A549 (cell line): Measurements from ENCODE around the gene GULP1. TPM values are rescaled to one million over a fixed set of nuclear protein-coding genes. Genes with fewer than 3 reads are reported as not detected.

ENCODE experiments used
- ATAC-seq, 2 experiments: fragments of 200-7000 bp in 1 of 2; fragments of >200 bp in 1 of 2; cut with Nextera tagmentation in 1 of 2; cut with Tn5 transposase in 1 of 2; 3 replicates each; pipeline versions ENCODE4 v1.8.0 to v1.9.1; 2018 to 2020; ENCODE audit warnings: mild to moderate bottlenecking in 1 of 2, moderate library complexity in 1 of 2
- CTCF ChIA-PET: fragments of 300-600 bp; sonication (Branson Sonifier 250); formaldehyde crosslinking; extraction: SDS; loops from one replicate; lab custom pipeline; 2021; ENCODE audit warnings: antibody characterized with exemption, inconsistent platforms; lab: Yijun Ruan, JAX
- POLR2A ChIA-PET: fragments of 350-600 bp; formaldehyde crosslinking; extraction: SDS; loops from one replicate; lab custom pipeline; 2021; ENCODE audit warnings: antibody characterized with exemption, inconsistent platforms; lab: Yijun Ruan, JAX
- DNase-seq, 2 experiments: peaks; one replicate each; pipeline versions ENCODE4 v3.0.0 to v3.0.0-alpha.2; 2011 to 2016; ENCODE audit warnings: low read depth in 1 of 2, low spot score in 1 of 2
- FAIRE-seq: peaks from 2 replicates; lab custom pipeline; 2011; peaks lifted over from hg19 to GRCh38; lab: Jason Lieb, UNC
- H3K27ac ChIP-seq, 2 experiments: fragments of >200 bp; sonication (Bioruptor Twin); formaldehyde crosslinking; 3 replicates each; pipeline ENCODE4 v1.5.1; 2016 to 2017
- H3K4me1 ChIP-seq: fragments of >200 bp; sonication (Bioruptor Twin); formaldehyde crosslinking; 3 replicates; pipeline ENCODE4 v1.6.1; 2016
- H3K4me2 ChIP-seq: fragments of >200 bp; sonication (Bioruptor Twin); formaldehyde crosslinking; 3 replicates; pipeline ENCODE4 v1.6.1; 2016
- H3K4me3 ChIP-seq: fragments of >200 bp; sonication (Bioruptor Twin); formaldehyde crosslinking; 3 replicates; pipeline ENCODE4 v1.5.1; 2016
- H3K9me3 ChIP-seq: fragments of >200 bp; sonication (Bioruptor Twin); formaldehyde crosslinking; 3 replicates; pipeline ENCODE4 v1.6.1; 2016
- CHD4 ChIP-seq: fragments of 200-600 bp; sonication (generic); IDR thresholded peaks from 2 replicates; pipeline ENCODE4 v1.6.1; 2016; ENCODE audit warnings: antibody characterized with exemption, mild to moderate bottlenecking, borderline replicate concordance
- EHF ChIP-seq: fragments of 250-450 bp; sonication (Bioruptor Pico); IDR thresholded peaks from 2 replicates; pipeline ENCODE4 v1.5.0; 2020; ENCODE audit warnings: mild to moderate bottlenecking
- EHMT2 ChIP-seq: fragments of 200-600 bp; sonication (generic); IDR thresholded peaks from 2 replicates; pipeline ENCODE4 v1.6.1; 2016; ENCODE audit warnings: antibody characterized with exemption, low read depth, mild to moderate bottlenecking, moderate library complexity
- EP300 ChIP-seq, 2 experiments: fragments of >200 bp; sonication (Bioruptor Twin); formaldehyde crosslinking; IDR thresholded peaks; 2 replicates in 1 of 2; 3 replicates in 1 of 2; pipeline ENCODE4 v1.6.1; 2016 to 2017
- ESRRA ChIP-seq: fragments of 150-350 bp; IDR thresholded peaks from 2 replicates; pipeline ENCODE4 v1.6.1; 2014; ENCODE audit warnings: mild to moderate bottlenecking, low read length, borderline replicate concordance
- FOSL2 ChIP-seq, 2 experiments: fragments of 450-650 bp in 1 of 2; fragments of >200 bp in 1 of 2; sonication (Bioruptor Twin) in 1 of 2; formaldehyde crosslinking; IDR thresholded peaks; 2 replicates each; pipeline versions ENCODE4 v1.5.0 to v1.6.1; 2016 to 2020; ENCODE audit warnings: mild to moderate bottlenecking in 1 of 2, moderate library complexity in 1 of 2
- GATA3 ChIP-seq: IDR thresholded peaks from 2 replicates; pipeline ENCODE4 v1.6.1; 2012; ENCODE audit warnings: borderline replicate concordance
- JUN ChIP-seq, 2 experiments: fragments of >200 bp; sonication (Bioruptor Twin); formaldehyde crosslinking; IDR thresholded peaks; 2 replicates in 1 of 2; 3 replicates in 1 of 2; pipeline ENCODE4 v1.6.1; 2016 to 2017
- JUNB ChIP-seq: fragments of >200 bp; sonication (Bioruptor Twin); formaldehyde crosslinking; IDR thresholded peaks from 2 replicates; pipeline ENCODE4 v1.6.1; 2016
- KDM1A ChIP-seq: fragments of 200-600 bp; sonication (generic); IDR thresholded peaks from 2 replicates; pipeline ENCODE4 v1.6.1; 2016; ENCODE audit warnings: low read depth, mild to moderate bottlenecking
- KDM5A ChIP-seq: fragments of 200-600 bp; sonication (generic); IDR thresholded peaks from 2 replicates; pipeline ENCODE4 v1.6.1; 2016; ENCODE audit warnings: antibody characterized with exemption, mild to moderate bottlenecking
- MAFK ChIP-seq: fragments of 450-650 bp; IDR thresholded peaks from 2 replicates; pipeline ENCODE4 v1.6.1; 2014; ENCODE audit not compliant: partially characterized antibody
- MAZ ChIP-seq: fragments of 150-350 bp; IDR thresholded peaks from 2 replicates; pipeline ENCODE4 v1.6.1; 2014; ENCODE audit warnings: antibody characterized with exemption, low read depth, low read length, borderline replicate concordance
- MYC ChIP-seq: IDR thresholded peaks from 2 replicates; pipeline ENCODE4 v1.6.1; 2012; ENCODE audit warnings: mild to moderate bottlenecking, inconsistent platforms, low read length, improper control_type of control experiment, borderline replicate concordance
- NFE2L2 ChIP-seq: fragments of 150-350 bp; conservative IDR thresholded peaks from 2 replicates; pipeline ENCODE4 v1.6.1; 2014; ENCODE audit warnings: low read length
- NPAS2 ChIP-seq: fragments of 250-450 bp; sonication (Bioruptor Pico); IDR thresholded peaks from 2 replicates; pipeline ENCODE4 v1.8.0; 2022; ENCODE audit warnings: mild to moderate bottlenecking, moderate library complexity, borderline replicate concordance
- RAD21 ChIP-seq, 2 experiments: fragments of >200 bp in 1 of 2; sonication (Bioruptor Twin) in 1 of 2; formaldehyde crosslinking in 1 of 2; IDR thresholded peaks in 1 of 2; conservative IDR thresholded peaks in 1 of 2; 2 replicates in 1 of 2; 3 replicates in 1 of 2; pipeline ENCODE4 v1.6.1; 2012 to 2018; ENCODE audit warnings: inconsistent platforms in 1 of 2
- RCOR1 ChIP-seq: fragments of 150-350 bp; IDR thresholded peaks from 2 replicates; pipeline ENCODE4 v1.6.1; 2014; ENCODE audit warnings: antibody characterized with exemption, low read length, low read depth
- RFX5 ChIP-seq: fragments of 450-650 bp; IDR thresholded peaks from 2 replicates; pipeline ENCODE4 v1.7.1; 2014; ENCODE audit warnings: antibody characterized with exemption, mild to moderate bottlenecking, moderate library complexity
- RNF2 ChIP-seq: fragments of 200-600 bp; sonication (generic); IDR thresholded peaks from 2 replicates; pipeline ENCODE4 v1.6.1; 2016; ENCODE audit warnings: low read depth, mild to moderate bottlenecking, antibody characterized with exemption, moderate library complexity, borderline replicate concordance
- TFCP2L1 ChIP-seq: fragments of 250-450 bp; sonication (Bioruptor Pico); IDR thresholded peaks from 2 replicates; pipeline ENCODE4 v1.5.0; 2021; ENCODE audit warnings: mild to moderate bottlenecking
- ZFP36 ChIP-seq: fragments of 450-650 bp; IDR thresholded peaks from 2 replicates; pipeline ENCODE4 v1.6.1; 2014; ENCODE audit warnings: borderline replicate concordance; ENCODE audit not compliant: partially characterized antibody
- ZNF302 ChIP-seq: fragments of 250-450 bp; sonication (Bioruptor Pico); IDR thresholded peaks from 2 replicates; pipeline ENCODE4 v1.9.0; 2021; ENCODE audit warnings: inconsistent platforms, mild to moderate bottlenecking, moderate library complexity
- WGBS: methylation state at CpG from one replicate; pipeline ENCODE4 v1.1.6; 2017; ENCODE audit errors: missing lambda C conversion rate; 5-methylcytosine and 5-hydroxymethylcytosine counted together
- polyA plus RNA-seq, 4 experiments: library from polyadenylated mRNA; depleted of rRNA in 3 of 4; stranded (reverse); fragments of >200 nt; fragmentation: RNase III in 1 of 4; extraction: RNeasy Plus Mini Kit Qiagen cat#74134 plus additional on column Dnase treatment in 1 of 4; gene quantifications; 2 replicates in 3 of 4; 3 replicates in 1 of 4; pipeline ENCODE4 v1.2.3, GENCODE V29; 2011 to 2017
- TF ChIP-seq, protein P1 (sequence below): fragments of 250-450 bp; sonication (Bioruptor Pico); IDR thresholded peaks from 2 replicates; pipeline ENCODE4 v1.5.0; 2020; ENCODE audit warnings: low read depth, mild to moderate bottlenecking, moderate library complexity

The GULP1 gene
- polyA plus RNA-seq, 2 of the 4 experiments (the other 2 are of a cell fraction) = 30.7 to 89.2 TPM

DNA sequence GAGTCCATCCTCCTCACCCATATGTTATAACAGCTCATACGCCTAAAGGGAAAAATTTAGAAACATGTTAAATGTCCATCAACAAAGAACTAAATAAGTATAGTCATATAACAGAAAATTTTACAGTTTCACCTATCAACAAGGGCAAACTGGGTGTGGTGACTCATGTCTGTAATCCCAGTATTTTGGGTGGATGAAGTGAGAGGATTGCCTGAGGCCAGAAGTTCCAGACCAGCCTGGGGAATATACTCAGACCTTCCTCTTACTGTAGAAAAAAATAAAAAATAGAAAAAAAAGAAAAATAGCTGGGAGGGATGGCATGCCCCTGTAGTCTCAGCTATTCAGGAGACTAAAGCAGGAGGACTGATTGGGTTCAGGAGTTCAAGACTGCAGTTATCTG is 48.3 kb upstream of the GULP1 start (continued):
- TF ChIP-seq, protein P1, sequence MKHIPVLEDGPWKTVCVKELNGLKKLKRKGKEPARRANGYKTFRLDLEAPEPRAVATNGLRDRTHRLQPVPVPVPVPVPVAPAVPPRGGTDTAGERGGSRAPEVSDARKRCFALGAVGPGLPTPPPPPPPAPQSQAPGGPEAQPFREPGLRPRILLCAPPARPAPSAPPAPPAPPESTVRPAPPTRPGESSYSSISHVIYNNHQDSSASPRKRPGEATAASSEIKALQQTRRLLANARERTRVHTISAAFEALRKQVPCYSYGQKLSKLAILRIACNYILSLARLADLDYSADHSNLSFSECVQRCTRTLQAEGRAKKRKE (CRISPR knock-in tag) = no peak
- TF ChIP-seq JUNB (no peak), EHMT2 (no peak), CHD4 (no peak), EP300 (IDR thresholded peaks at IDR 0.05) (no peak), ZNF302 (CRISPR knock-in tag) (no peak)

DNA sequence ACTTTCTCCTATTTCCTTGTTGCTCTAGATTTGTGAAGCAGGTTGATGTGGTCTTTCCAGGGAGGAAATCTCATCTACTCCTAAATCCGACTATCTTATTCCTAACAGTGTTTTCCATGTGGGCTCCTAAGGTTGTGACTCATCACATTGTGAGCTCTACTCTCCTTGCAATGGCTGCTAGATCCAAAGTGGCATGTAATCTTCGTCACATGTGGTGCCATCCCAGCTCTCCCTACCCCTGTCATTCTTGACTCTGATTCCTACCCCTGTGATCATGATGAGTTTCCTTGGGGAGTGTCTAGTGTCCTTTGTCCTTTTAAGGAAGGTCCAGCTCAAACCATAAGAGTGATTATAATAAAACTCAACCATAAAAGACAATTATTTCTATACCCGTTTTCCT is 47.3 kb upstream of the GULP1 start:
- TF ChIP-seq FOSL2 (IDR thresholded peaks at IDR 0.05) (no peak), FOSL2 (CRISPR knock-in tag; IDR thresholded peaks at IDR 0.05) (peak; percentile 49; the same call in 1 of the 2 replicates), MAZ (no peak)
- Histone ChIP-seq H3K4me2 (no peak overlapping the region), H3K4me1 (0 out of 3 replicates have a peak, but pooled peaks cover 6% of the 10 kb centered on the region), H3K27ac (no peak overlapping the region), H3K4me3 (no peak overlapping the region), H3K9me3 (no peaks in the 10 kb centered on the region)
- FAIRE-seq (no peak), DNase-seq (peak; percentile 4 to 20), ATAC-seq (peak in 1 of 2 experiments; percentile 43; a peak in 1 of 6 replicates)
- 82% methylated on average over 3 of the region's 3 CpGs for WGBS
- ChIA-PET POLR2A (no interaction called here), CTCF (interaction anchor here (0.7 kb wide), 1 partner anchor 598 kb away, joined by 3 read pairs; no protein-coding TSS in a partner anchor)

DNA sequence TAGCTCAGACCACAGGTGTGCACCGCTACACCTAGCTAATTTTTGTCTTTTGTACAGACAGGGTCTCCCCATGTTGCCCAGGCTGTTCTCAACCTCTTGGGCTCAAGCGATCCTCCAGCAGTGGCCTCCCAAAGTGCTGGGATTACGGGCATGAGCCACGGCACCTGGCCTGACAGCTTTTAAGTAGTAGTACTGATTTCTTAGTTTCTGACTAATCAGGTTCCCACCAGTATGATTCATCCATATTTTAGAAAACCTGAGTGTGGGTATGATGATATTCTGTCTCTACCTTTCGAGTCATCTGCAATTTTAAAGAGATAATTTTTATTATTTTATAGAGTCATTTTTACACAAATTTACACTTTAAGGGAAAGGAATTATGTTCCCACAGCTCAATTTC is 46.4 kb upstream of the GULP1 start:
- 83% methylated on average over 5 of the region's 5 CpGs for WGBS
- Histone ChIP-seq H3K4me3 (no peak overlapping the region), H3K4me2 (no peak overlapping the region), H3K4me1 (0 out of 3 replicates have a peak, but pooled peaks cover 6% of the 10 kb centered on the region), H3K9me3 (no peaks in the 10 kb centered on the region), H3K27ac (no peak overlapping the region)
- ChIA-PET POLR2A (no interaction called here), CTCF (interaction anchor here (0.7 kb wide), 1 partner anchor 598 kb away, joined by 3 read pairs; no protein-coding TSS in a partner anchor)
- FAIRE-seq (no peak), DNase-seq (no peak), ATAC-seq (no peak)
- TF ChIP-seq GATA3 (no peak), TFCP2L1 (no peak), RFX5 (no peak), ESRRA (no peak), ZFP36 (no peak), MYC (no peak), JUNB (no peak), RNF2 (no peak), JUN (IDR thresholded peaks at IDR 0.05) (no peak), KDM1A (no peak)

DNA sequence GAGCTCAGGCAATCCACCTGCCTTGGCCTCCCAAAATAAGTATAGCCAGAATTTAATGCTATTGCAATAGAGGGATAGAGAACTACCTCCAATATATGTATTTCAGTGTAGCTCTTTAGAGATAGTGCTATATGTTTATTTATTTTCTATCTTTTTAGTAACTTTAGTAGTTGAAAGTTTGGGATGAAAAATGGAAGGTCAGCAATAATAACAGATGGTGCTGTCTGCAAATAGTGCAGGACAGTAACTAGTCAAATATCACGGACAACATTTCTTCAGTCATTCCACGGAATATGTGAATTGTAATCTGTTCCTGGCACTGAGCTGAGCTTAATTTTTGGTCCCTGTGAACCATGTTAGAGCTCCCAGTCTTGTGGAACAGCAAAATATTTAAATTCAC is 43.2 kb upstream of the GULP1 start:
- TF ChIP-seq FOSL2 (IDR thresholded peaks at IDR 0.05) (no peak), FOSL2 (CRISPR knock-in tag; IDR thresholded peaks at IDR 0.05) (no peak), MAFK (peak; percentile 56)
- FAIRE-seq = no peak
- H3K4me2 ChIP-seq = no peak overlapping the region
- ChIA-PET POLR2A (no interaction called here), CTCF (interaction anchor here (1.5 kb wide), 1 partner anchor 45 kb away, joined by 4 read pairs; no protein-coding TSS in a partner anchor)
- no peak overlapping the region for H3K27ac ChIP-seq
- no peaks in the 10 kb centered on the region for H3K9me3 ChIP-seq
- DNase-seq = no peak
- 85% methylated on average over 2 of the region's 2 CpGs for WGBS
- 0 out of 3 replicates have a peak, but pooled peaks cover 6% of the 10 kb centered on the region for H3K4me1 ChIP-seq
- ATAC-seq = no peak
- H3K4me3 ChIP-seq = no peak overlapping the region

DNA sequence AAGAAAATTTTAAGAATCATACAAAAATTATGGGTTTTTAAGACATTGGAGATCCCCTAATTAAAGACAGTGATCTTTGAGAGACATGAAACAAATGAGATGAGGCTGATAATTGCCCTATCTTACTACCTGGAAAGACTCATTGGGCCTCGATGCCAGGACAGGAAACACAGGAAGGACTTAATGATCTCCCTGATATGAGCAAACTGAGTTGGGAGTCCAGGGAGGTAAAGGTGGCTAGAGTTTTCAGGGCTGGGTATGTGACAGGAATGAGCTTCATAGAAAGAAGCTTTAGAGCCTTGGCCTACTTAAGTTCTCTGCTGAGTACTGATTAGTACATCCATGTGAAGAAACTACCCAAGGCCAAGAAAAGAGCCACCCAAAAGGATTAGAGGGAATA is 40.6 kb upstream of the GULP1 start:
- ATAC-seq (no peak), FAIRE-seq (no peak), DNase-seq (no peak)
- Histone ChIP-seq H3K4me2 (no peak overlapping the region), H3K4me3 (no peak overlapping the region), H3K9me3 (no peaks in the 10 kb centered on the region), H3K4me1 (peaks cover 4% of the 10 kb centered on the region; the same call in 2 of the 3 replicates), H3K27ac (no peak overlapping the region)
- ChIA-PET CTCF (no interaction called here), POLR2A (no interaction called here)
- 78% methylated on average over 1 of the region's 1 CpG for WGBS
- TF ChIP-seq MYC (no peak), EHF (CRISPR knock-in tag) (no peak), JUNB (no peak), NPAS2 (CRISPR knock-in tag) (no peak), RAD21 (conservative IDR thresholded peaks at IDR 0.05 in 1 of 2, IDR thresholded peaks at IDR 0.05 in 1 of 2) (no peak), KDM5A (no peak), CHD4 (no peak), EP300 (IDR thresholded peaks at IDR 0.05) (no peak), RCOR1 (no peak), RFX5 (no peak), RNF2 (no peak), TFCP2L1 (no peak), ZFP36 (no peak), EHMT2 (no peak), NFE2L2 (no peak)
